HepG2 (cell line): ENCODE data around the gene TBC1D10B. TPM values are rescaled to one million over a fixed set of nuclear protein-coding genes. Genes with fewer than 3 reads are reported as not detected.
A peak's percentile ranks its signal among the peaks of the same experiment; 100 is the strongest.

Source experiments
- ATF1 ChIP-seq: IDR thresholded peaks from 2 replicates; pipeline ENCODE4 v1.6.1; 2016; ENCODE audit warnings: mild to moderate bottlenecking, control low read depth
- BCL6 ChIP-seq: IDR thresholded peaks from 2 replicates; pipeline ENCODE4 v1.6.1; 2016; ENCODE audit warnings: missing genetic modification reagents, missing compliant biosample characterization
- CBX5 ChIP-seq: sonication (generic); formaldehyde crosslinking; IDR thresholded peaks from 2 replicates; pipeline ENCODE4 v1.4.0; 2020; ENCODE audit warnings: missing genetic modification reagents, borderline replicate concordance
- CHD4 ChIP-seq: fragments of 200-600 bp; sonication (generic); IDR thresholded peaks from 2 replicates; pipeline ENCODE4 v1.7.0; 2017; ENCODE audit warnings: mild to moderate bottlenecking, low read length, borderline replicate concordance
- FOXK2 ChIP-seq: fragments of 450-650 bp; IDR thresholded peaks from 2 replicates; pipeline ENCODE4 v1.6.1; 2016
- GTF3A ChIP-seq: sonication (generic); formaldehyde crosslinking; conservative IDR thresholded peaks from 2 replicates; pipeline ENCODE4 v1.4.0; 2020; ENCODE audit warnings: mild to moderate bottlenecking, missing genetic modification reagents
- PCBP2 ChIP-seq: fragments of 200-400 bp; formaldehyde crosslinking; optimal IDR thresholded peaks from 2 replicates; pipeline ENCODE3; 2018; ENCODE audit warnings: low read length, low read depth; ENCODE audit not compliant: poor library complexity, severe bottlenecking
- POLR2A ChIP-seq, 2 experiments: IDR thresholded peaks; 2 replicates each; pipeline ENCODE4 v1.6.1; 2011; ENCODE audit warnings: low read depth in 2 of 2, low read length in 2 of 2, mild to moderate bottlenecking in 1 of 2, moderate library complexity in 1 of 2; ENCODE audit not compliant: insufficient read depth in 1 of 2
- SOX6 ChIP-seq, 2 experiments: fragments of 450-650 bp in 1 of 2; sonication (generic) in 1 of 2; formaldehyde crosslinking in 1 of 2; IDR thresholded peaks; 2 replicates each; pipeline versions ENCODE4 v1.4.0 to v1.6.1; 2017 to 2020; ENCODE audit warnings: antibody characterized with exemption in 1 of 2, mild to moderate bottlenecking in 1 of 2, missing genetic modification reagents in 1 of 2
- TEAD2 ChIP-seq: sonication (generic); formaldehyde crosslinking; IDR thresholded peaks from 2 replicates; pipeline ENCODE4 v1.9.0; 2021; ENCODE audit warnings: missing genetic modification reagents
- ZNF547 ChIP-seq: sonication (generic); formaldehyde crosslinking; IDR thresholded peaks from 2 replicates; pipeline ENCODE4 v1.5.1; 2020; ENCODE audit warnings: mild to moderate bottlenecking, missing genetic modification reagents
- ZNF589 ChIP-seq: sonication (generic); formaldehyde crosslinking; conservative IDR thresholded peaks from 2 replicates; pipeline ENCODE4 v1.8.0; 2022; ENCODE audit warnings: mild to moderate bottlenecking, moderate library complexity, missing genetic modification reagents
- ZNF598 ChIP-seq: sonication (generic); formaldehyde crosslinking; IDR thresholded peaks from 2 replicates; pipeline ENCODE4 v1.5.1; 2020; ENCODE audit warnings: mild to moderate bottlenecking, missing genetic modification reagents, borderline replicate concordance
- ZNF605 ChIP-seq: sonication (generic); formaldehyde crosslinking; IDR thresholded peaks from 2 replicates; pipeline ENCODE4 v1.8.0; 2022; ENCODE audit warnings: mild to moderate bottlenecking, missing genetic modification reagents
- polyA plus RNA-seq, 8 experiments: library from polyadenylated mRNA; depleted of rRNA in 3 of 8; stranded (reverse) in 7 of 8; unstranded in 1 of 8; fragments of >200 nt; fragmentation: Illumina TruSeq in 4 of 8; extraction: Trizol in 4 of 8; gene quantifications; 2 replicates each; pipeline versions ENCODE4 v1.2.1 to v1.2.3, GENCODE V29; 2011 to 2016; ENCODE audit warnings: low read depth in 4 of 8, missing spikeins in 1 of 8, mixed read lengths in 1 of 8; ENCODE audit not compliant: insufficient read depth in 1 of 8
- total RNA-seq, 5 experiments: library from RNA; depleted of rRNA; stranded (reverse); fragments of >200 nt; fragmentation: Illumina TruSeq; extraction: Trizol; gene quantifications; 2 replicates each; pipeline ENCODE4 v1.2.3, GENCODE V29; 2016; ENCODE audit warnings: low read depth in 1 of 5
- TF ChIP-seq, protein P1 (sequence below): sonication (generic); IDR thresholded peaks from 2 replicates; pipeline ENCODE4 v1.6.1; 2016; ENCODE audit warnings: low read depth, borderline replicate concordance
- TF ChIP-seq, protein P2 (sequence below): sonication (generic); formaldehyde crosslinking; IDR thresholded peaks from 2 replicates; pipeline ENCODE4 v1.4.0; 2020; ENCODE audit warnings: missing genetic modification reagents
- TF ChIP-seq, protein P3 (sequence below): sonication (generic); formaldehyde crosslinking; IDR thresholded peaks from 2 replicates; pipeline ENCODE4 v1.8.1; 2023; ENCODE audit warnings: mild to moderate bottlenecking, moderate library complexity, missing genetic modification reagents
- TF ChIP-seq, protein P4 (sequence below): sonication (generic); formaldehyde crosslinking; IDR thresholded peaks from 2 replicates; pipeline ENCODE4 v1.9.0; 2022; ENCODE audit warnings: low read depth, missing genetic modification reagents
- TF ChIP-seq, protein P5 (sequence below): IDR thresholded peaks from 2 replicates; pipeline ENCODE4 v1.6.1; 2018; ENCODE audit warnings: missing genetic modification reagents, mild to moderate bottlenecking, missing compliant biosample characterization

Gene TBC1D10B
- total and polyA plus RNA-seq, 2 of the 13 experiments (the other 11 are each of a cell fraction or from before 2014, with no cell fraction given): 15.7 to 24.8 TPM

DNA sequence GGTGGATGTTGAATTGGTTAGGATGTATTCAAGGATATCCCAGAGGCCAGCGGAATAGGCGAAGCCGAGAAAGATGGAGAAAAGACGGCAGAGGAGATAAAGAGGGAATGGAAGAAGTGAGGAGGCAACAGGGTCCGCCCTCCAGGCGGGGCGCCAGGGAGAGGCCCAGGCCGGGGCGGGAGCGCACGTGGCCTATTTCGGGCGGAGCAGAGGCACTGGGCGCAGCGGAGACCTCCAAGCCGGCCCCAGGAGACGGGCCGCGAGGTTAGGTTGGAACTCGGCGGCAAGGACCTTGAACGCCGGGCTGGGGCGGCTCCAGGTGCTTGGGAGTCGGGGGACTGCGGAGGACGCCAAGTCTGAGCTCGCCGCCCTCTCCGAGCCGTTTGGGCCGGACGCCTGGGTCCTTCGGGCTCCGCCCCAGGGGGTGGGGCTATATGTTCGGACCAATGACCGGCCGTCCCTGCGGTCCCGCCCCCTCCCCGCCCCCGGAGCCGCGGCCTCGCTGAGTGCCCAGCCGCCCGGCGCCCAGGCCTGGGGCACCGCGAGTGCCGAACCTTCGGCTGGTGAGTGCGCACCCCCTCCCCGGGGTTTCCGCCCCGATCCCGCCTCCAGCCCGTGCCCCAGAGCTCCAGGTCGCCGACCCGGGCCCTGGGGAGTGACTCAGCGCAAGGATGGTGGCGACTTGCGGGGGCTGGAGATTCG, 37.0 kb upstream of the TBC1D10B start, which contains the start of gene ZNF771 (continued):
- peak; percentile 20; the same call in 1 of the 2 replicates for TF ChIP-seq FOXK2
- TF ChIP-seq, protein P1, sequence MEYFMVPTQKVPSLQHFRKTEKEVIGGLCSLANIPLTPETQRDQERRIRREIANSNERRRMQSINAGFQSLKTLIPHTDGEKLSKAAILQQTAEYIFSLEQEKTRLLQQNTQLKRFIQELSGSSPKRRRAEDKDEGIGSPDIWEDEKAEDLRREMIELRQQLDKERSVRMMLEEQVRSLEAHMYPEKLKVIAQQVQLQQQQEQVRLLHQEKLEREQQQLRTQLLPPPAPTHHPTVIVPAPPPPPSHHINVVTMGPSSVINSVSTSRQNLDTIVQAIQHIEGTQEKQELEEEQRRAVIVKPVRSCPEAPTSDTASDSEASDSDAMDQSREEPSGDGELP: peak; percentile 71; the same call in 1 of the 2 replicates
- TF ChIP-seq ZNF598 (CRISPR knock-in tag): peak; percentile 93; the same call in 1 of the 2 replicates
- no peak for TF ChIP-seq SOX6 (IDR thresholded peaks at IDR 0.05)
- peak; percentile 84 for TF ChIP-seq SOX6 (CRISPR knock-in tag; IDR thresholded peaks at IDR 0.05)
- TF ChIP-seq, protein P2, sequence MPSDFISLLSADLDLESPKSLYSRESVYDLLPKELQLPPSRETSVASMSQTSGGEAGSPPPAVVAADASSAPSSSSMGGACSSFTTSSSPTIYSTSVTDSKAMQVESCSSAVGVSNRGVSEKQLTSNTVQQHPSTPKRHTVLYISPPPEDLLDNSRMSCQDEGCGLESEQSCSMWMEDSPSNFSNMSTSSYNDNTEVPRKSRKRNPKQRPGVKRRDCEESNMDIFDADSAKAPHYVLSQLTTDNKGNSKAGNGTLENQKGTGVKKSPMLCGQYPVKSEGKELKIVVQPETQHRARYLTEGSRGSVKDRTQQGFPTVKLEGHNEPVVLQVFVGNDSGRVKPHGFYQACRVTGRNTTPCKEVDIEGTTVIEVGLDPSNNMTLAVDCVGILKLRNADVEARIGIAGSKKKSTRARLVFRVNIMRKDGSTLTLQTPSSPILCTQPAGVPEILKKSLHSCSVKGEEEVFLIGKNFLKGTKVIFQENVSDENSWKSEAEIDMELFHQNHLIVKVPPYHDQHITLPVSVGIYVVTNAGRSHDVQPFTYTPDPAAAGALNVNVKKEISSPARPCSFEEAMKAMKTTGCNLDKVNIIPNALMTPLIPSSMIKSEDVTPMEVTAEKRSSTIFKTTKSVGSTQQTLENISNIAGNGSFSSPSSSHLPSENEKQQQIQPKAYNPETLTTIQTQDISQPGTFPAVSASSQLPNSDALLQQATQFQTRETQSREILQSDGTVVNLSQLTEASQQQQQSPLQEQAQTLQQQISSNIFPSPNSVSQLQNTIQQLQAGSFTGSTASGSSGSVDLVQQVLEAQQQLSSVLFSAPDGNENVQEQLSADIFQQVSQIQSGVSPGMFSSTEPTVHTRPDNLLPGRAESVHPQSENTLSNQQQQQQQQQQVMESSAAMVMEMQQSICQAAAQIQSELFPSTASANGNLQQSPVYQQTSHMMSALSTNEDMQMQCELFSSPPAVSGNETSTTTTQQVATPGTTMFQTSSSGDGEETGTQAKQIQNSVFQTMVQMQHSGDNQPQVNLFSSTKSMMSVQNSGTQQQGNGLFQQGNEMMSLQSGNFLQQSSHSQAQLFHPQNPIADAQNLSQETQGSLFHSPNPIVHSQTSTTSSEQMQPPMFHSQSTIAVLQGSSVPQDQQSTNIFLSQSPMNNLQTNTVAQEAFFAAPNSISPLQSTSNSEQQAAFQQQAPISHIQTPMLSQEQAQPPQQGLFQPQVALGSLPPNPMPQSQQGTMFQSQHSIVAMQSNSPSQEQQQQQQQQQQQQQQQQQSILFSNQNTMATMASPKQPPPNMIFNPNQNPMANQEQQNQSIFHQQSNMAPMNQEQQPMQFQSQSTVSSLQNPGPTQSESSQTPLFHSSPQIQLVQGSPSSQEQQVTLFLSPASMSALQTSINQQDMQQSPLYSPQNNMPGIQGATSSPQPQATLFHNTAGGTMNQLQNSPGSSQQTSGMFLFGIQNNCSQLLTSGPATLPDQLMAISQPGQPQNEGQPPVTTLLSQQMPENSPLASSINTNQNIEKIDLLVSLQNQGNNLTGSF (CRISPR knock-in tag): peak; percentile 27; the same call in 1 of the 2 replicates
- TF ChIP-seq CBX5: no peak; the same call in 1 of the 2 replicates
- TF ChIP-seq CHD4: no peak
- TF ChIP-seq, protein P3, sequence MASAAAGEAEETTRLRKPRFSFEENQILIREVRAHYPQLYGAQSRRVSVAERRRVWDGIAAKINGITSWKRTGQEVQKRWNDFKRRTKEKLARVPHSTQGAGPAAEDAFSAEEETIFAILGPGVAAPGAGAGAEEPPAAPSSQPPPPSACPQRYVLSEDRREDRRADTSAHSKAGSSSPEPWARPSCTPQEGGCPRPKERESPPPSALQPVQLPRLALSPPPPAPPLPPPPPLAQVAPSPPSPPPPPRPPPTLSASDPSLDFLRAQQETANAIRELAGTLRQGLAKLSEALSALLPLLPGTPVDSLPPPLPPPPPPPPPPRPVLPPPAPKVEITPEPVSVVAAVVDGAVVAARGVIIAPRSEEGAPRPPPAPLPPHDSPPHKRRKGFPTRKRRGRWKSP (CRISPR knock-in tag): peak; percentile 77; the same call in 1 of the 2 replicates
- TF ChIP-seq TEAD2 (CRISPR knock-in tag): no peak
- TF ChIP-seq, protein P4, sequence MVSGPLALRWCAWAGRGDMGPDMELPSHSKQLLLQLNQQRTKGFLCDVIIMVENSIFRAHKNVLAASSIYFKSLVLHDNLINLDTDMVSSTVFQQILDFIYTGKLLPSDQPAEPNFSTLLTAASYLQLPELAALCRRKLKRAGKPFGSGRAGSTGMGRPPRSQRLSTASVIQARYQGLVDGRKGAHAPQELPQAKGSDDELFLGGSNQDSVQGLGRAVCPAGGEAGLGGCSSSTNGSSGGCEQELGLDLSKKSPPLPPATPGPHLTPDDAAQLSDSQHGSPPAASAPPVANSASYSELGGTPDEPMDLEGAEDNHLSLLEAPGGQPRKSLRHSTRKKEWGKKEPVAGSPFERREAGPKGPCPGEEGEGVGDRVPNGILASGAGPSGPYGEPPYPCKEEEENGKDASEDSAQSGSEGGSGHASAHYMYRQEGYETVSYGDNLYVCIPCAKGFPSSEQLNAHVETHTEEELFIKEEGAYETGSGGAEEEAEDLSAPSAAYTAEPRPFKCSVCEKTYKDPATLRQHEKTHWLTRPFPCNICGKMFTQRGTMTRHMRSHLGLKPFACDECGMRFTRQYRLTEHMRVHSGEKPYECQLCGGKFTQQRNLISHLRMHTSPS (CRISPR knock-in tag): peak; percentile 72
- TF ChIP-seq ZNF605 (CRISPR knock-in tag): no peak; the same call in 1 of the 2 replicates
- TF ChIP-seq GTF3A (CRISPR knock-in tag): no peak
- 0 out of 2 replicates have a peak, but pooled peaks have one; percentile 23 for TF ChIP-seq ZNF589 (CRISPR knock-in tag)
- no peak for TF ChIP-seq ATF1
- TF ChIP-seq POLR2A (IDR thresholded peaks at IDR 0.05; ENCODE audit: insufficient read depth in 1 of 2, low read depth in 2 of 2, low read length in 2 of 2): peak; percentile 91 to 92
- TF ChIP-seq, protein P5, sequence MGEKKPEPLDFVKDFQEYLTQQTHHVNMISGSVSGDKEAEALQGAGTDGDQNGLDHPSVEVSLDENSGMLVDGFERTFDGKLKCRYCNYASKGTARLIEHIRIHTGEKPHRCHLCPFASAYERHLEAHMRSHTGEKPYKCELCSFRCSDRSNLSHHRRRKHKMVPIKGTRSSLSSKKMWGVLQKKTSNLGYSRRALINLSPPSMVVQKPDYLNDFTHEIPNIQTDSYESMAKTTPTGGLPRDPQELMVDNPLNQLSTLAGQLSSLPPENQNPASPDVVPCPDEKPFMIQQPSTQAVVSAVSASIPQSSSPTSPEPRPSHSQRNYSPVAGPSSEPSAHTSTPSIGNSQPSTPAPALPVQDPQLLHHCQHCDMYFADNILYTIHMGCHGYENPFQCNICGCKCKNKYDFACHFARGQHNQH (CRISPR knock-in tag): peak; percentile 72; the same call in 1 of the 2 replicates
- peak; percentile 98 for TF ChIP-seq ZNF547 (CRISPR knock-in tag)
- TF ChIP-seq BCL6 (CRISPR knock-in tag): peak; percentile 40
- TF ChIP-seq PCBP2: no peak
